Effector CD8-positive, alpha-beta T cell (primary cell): Measurements from ENCODE around the gene GLT8D2.
"Not testable (repeated sequence)": the region's sequence is repeated elsewhere in the genome, so short reads cannot be mapped to it uniquely, and the experiment has no call there.

ENCODE experiments used
- DNase-seq: peaks from one replicate; lab custom pipeline; 2025; lab: John Stamatoyannopoulos, UW

Gene GLT8D2

GRCh38 chr12:104050436-104050835 lies 449 bp upstream of the GLT8D2 start:
- no peak for DNase-seq

- no peak for DNase-seq
These were observed 597 bp downstream of the GLT8D2 start for GRCh38 chr12:104049278-104049902.

- DNase-seq: no peak
These were observed 1.2 kb downstream of the GLT8D2 start for GRCh38 chr12:104048811-104049210.

- no peak for DNase-seq
These were observed 1.8 kb downstream of the GLT8D2 start for GRCh38 chr12:104048162-104048561.

- DNase-seq: no peak
These were observed 3.7 kb downstream of the GLT8D2 start for GRCh38 chr12:104046306-104046705.

GRCh38 chr12:104044158-104044557 lies 5.8 kb downstream of the GLT8D2 start:
- no peak for DNase-seq

GRCh38 chr12:104042580-104042979 lies 7.4 kb downstream of the GLT8D2 start:
- no peak for DNase-seq

GRCh38 chr12:104039769-104040168 lies 10.2 kb downstream of the GLT8D2 start:
- DNase-seq: not testable (repeated sequence)

- DNase-seq: not testable (repeated sequence)
These were observed 13.8 kb downstream of the GLT8D2 start for GRCh38 chr12:104036143-104036542.

- DNase-seq: not testable (repeated sequence)
These were observed 19.4 kb downstream of the GLT8D2 start for GRCh38 chr12:104030596-104030995.

- no peak for DNase-seq
These were observed 23.0 kb downstream of the GLT8D2 start for GRCh38 chr12:104026841-104027599.

GRCh38 chr12:104025771-104026170 lies 24.2 kb downstream of the GLT8D2 start:
- DNase-seq: no peak

GRCh38 chr12:104024348-104024747 lies 25.6 kb downstream of the GLT8D2 start:
- no peak for DNase-seq

GRCh38 chr12:104023710-104024109 lies 26.3 kb downstream of the GLT8D2 start:
- no peak for DNase-seq

GRCh38 chr12:104022786-104023185 lies 27.2 kb downstream of the GLT8D2 start:
- DNase-seq: no peak

GRCh38 chr12:104021862-104022261 lies 28.1 kb downstream of the GLT8D2 start:
- not testable (repeated sequence) for DNase-seq

- DNase-seq: no peak
These were observed 37.7 kb downstream of the GLT8D2 start for GRCh38 chr12:104012331-104012730.

- no peak for DNase-seq
These were observed 38.7 kb downstream of the GLT8D2 start for GRCh38 chr12:104011253-104011652.

GRCh38 chr12:104010606-104011169 lies 39.3 kb downstream of the GLT8D2 start:
- DNase-seq: no peak

- no peak for DNase-seq
These were observed 39.9 kb downstream of the GLT8D2 start for GRCh38 chr12:104010121-104010520.

- DNase-seq: no peak
These were observed 43.1 kb downstream of the GLT8D2 start for GRCh38 chr12:104006929-104007328.

- DNase-seq: no peak
These were observed 46.4 kb downstream of the GLT8D2 start for GRCh38 chr12:104003596-104003995.

GRCh38 chr12:104002686-104003085 lies 47.3 kb downstream of the GLT8D2 start:
- DNase-seq: no peak
